ENCODE results near the gene ZNF831. TPM values are rescaled to one million over a fixed set of nuclear protein-coding genes. Genes with fewer than 3 reads are reported as not detected.

Gene ZNF831
- total RNA-seq, 1 donor = not detected

GRCh38 chr20:59165891-59166709 is 2.5 kb downstream of the ZNF831 start:
- Histone ChIP-seq H2AFZ (ENCODE audit: low read length) (no peak overlapping the region), H3K27ac (ENCODE audit: low read depth, low read length) (no peak overlapping the region), H3K4me1 (ENCODE audit: insufficient read depth, low read length) (no peaks in the 10 kb centered on the region), H4K20me1 (ENCODE audit: insufficient read depth, low read length) (no peaks in the 10 kb centered on the region), H3K79me2 (ENCODE audit: insufficient read depth, low read length) (no peaks in the 10 kb centered on the region), H3K4me2 (ENCODE audit: insufficient read depth, low read length) (no peak overlapping the region), H3K4me3 (ENCODE audit: insufficient read depth, low read length) (no peak overlapping the region), H3K9me3 (ENCODE audit: low read depth, low read length) (no peaks in the 10 kb centered on the region), H3K36me3 (ENCODE audit: insufficient read depth, low read length) (no peaks in the 10 kb centered on the region), H3K27me3 (ENCODE audit: insufficient read depth, low read length) (no peaks in the 10 kb centered on the region)
- no peak for TF ChIP-seq CTCF (IDR thresholded peaks at IDR 0.05; ENCODE audit: extremely low read depth, low read depth, low read length)
- no peak for DNase-seq (ENCODE audit: insufficient read length, low spot score, missing footprints)

DNA sequence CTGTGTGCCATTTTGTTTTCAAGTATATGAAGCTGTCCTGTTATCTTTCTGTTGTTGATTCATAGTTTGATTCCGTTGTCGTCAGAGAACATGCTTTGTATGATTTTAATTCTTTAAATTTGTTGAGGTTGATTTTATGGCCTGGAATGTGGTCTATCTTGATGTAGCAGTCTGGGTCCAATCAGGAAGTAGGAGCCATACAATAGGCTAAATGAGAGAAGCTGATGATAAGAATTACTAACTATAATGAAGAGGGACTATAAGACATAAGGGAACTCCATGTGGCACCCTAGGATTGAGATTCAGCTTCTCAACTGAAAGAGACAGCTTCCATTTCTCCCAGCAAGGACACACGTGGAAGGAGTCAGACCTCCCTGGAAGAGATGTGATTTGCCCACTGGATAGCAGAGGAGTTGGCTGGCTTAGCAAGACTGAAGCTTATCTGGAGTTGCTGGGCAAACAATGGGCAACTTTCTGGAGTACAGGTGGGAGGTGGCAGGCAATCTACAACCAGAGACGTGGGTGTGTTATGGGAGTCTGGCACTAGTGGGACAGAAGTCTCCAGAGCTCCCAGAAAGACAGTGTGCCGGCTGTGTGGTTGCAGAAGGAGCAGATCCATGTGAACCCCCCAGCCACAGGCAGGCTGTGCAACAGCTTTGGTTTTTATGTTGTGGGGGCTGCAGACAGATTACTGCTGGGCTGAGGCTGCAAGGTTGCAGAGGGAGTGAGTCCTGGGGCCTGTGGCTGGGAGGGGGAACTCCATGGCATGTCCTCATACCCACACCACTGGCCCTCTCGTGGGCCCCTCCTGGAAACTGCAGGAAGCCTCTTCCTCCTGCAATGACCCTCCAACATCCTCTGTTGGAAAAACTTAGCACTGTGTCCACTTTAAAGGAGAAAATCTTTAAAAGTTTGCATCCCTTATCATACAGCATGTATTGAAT is 7.1 kb downstream of the ZNF831 start:
- Histone ChIP-seq H2AFZ (ENCODE audit: low read length) (no peak overlapping the region), H3K79me2 (ENCODE audit: insufficient read depth, low read length) (no peaks in the 10 kb centered on the region), H3K36me3 (ENCODE audit: insufficient read depth, low read length) (no peaks in the 10 kb centered on the region), H3K27me3 (ENCODE audit: insufficient read depth, low read length) (no peaks in the 10 kb centered on the region), H3K9me3 (ENCODE audit: low read depth, low read length) (no peaks in the 10 kb centered on the region), H3K4me1 (ENCODE audit: insufficient read depth, low read length) (no peaks in the 10 kb centered on the region), H3K4me3 (ENCODE audit: insufficient read depth, low read length) (no peak overlapping the region), H4K20me1 (ENCODE audit: insufficient read depth, low read length) (no peaks in the 10 kb centered on the region), H3K4me2 (ENCODE audit: insufficient read depth, low read length) (no peak overlapping the region), H3K27ac (ENCODE audit: low read depth, low read length) (no peak overlapping the region)
- no peak for DNase-seq (ENCODE audit: insufficient read length, low spot score, missing footprints)
- no peak for TF ChIP-seq CTCF (IDR thresholded peaks at IDR 0.05; ENCODE audit: extremely low read depth, low read depth, low read length)

DNA sequence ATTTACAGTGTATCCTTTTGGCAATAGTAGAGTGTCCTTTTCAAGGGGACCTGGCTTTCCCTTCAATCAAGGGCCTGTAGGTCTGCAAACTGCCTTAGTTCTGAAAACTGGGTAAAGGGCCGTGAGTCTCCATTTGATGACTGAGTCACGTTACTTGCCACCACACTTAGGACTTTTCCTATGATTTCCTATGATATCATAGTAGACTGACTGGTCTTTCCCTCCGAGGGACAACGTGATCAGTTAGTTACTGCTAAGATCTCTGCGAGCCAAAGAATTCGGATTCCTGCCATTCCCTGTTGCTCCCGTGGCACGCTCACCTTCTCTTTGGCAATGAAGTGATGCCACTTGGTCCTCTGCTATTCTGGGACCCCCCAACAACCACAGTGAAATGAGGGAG is 8.4 kb downstream of the ZNF831 start:
- Histone ChIP-seq H3K9me3 (ENCODE audit: low read depth, low read length) (no peaks in the 10 kb centered on the region), H3K4me2 (ENCODE audit: insufficient read depth, low read length) (no peak overlapping the region), H3K79me2 (ENCODE audit: insufficient read depth, low read length) (no peaks in the 10 kb centered on the region), H3K36me3 (ENCODE audit: insufficient read depth, low read length) (no peaks in the 10 kb centered on the region), H3K27ac (ENCODE audit: low read depth, low read length) (no peak overlapping the region), H3K27me3 (ENCODE audit: insufficient read depth, low read length) (no peaks in the 10 kb centered on the region), H3K4me3 (ENCODE audit: insufficient read depth, low read length) (no peak overlapping the region), H4K20me1 (ENCODE audit: insufficient read depth, low read length) (no peaks in the 10 kb centered on the region), H2AFZ (ENCODE audit: low read length) (no peak overlapping the region), H3K4me1 (ENCODE audit: insufficient read depth, low read length) (no peaks in the 10 kb centered on the region)
- no peak for TF ChIP-seq CTCF (IDR thresholded peaks at IDR 0.05; ENCODE audit: extremely low read depth, low read depth, low read length)
- DNase-seq (ENCODE audit: insufficient read length, low spot score, missing footprints) = no peak
